CD4-positive, alpha-beta T cell treated with Interleukin-1 beta for 1 hour (primary cell): ENCODE data around the gene USP17L13.
"Not testable (repeated sequence)": the region's sequence is repeated elsewhere in the genome, so short reads cannot be mapped to it uniquely, and the experiment has no call there.

Source experiments
- DNase-seq, 2 donors: peaks; one replicate each; pipeline ENCODE4 v3.0.0-alpha.2; 2020 to 2022

Gene USP17L13, protein sequence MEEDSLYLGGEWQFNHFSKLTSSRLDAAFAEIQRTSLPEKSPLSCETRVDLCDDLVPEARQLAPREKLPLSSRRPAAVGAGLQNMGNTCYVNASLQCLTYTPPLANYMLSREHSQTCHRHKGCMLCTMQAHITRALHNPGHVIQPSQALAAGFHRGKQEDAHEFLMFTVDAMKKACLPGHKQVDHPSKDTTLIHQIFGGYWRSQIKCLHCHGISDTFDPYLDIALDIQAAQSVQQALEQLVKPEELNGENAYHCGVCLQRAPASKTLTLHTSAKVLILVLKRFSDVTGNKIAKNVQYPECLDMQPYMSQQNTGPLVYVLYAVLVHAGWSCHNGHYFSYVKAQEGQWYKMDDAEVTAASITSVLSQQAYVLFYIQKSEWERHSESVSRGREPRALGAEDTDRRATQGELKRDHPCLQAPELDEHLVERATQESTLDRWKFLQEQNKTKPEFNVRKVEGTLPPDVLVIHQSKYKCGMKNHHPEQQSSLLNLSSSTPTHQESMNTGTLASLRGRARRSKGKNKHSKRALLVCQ

DNA sequence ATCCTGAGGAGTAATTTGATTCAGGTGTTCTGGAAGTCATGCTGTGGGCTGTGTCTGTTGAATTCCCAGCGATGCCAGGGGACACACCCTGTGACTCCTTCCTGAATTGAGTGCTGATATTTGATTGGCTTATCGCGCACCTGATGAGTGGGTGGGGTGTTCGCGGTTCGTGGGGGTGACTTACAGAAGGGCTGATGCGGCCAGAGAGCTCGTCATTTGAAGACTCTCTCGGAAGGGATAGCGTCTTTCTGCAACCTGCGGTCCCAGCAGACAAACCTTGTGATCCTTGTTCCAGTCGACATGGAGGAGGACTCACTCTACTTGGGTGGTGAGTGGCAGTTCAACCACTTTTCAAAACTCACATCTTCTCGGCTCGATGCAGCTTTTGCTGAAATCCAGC is at the start of gene USP17L13:
Gene USP17L13, plus strand, starts transcription at position 301 of the 400 bp plus-strand sequence. Its CDS starts 0 bp downstream, at position 301.
- not testable (repeated sequence) for DNase-seq

DNA sequence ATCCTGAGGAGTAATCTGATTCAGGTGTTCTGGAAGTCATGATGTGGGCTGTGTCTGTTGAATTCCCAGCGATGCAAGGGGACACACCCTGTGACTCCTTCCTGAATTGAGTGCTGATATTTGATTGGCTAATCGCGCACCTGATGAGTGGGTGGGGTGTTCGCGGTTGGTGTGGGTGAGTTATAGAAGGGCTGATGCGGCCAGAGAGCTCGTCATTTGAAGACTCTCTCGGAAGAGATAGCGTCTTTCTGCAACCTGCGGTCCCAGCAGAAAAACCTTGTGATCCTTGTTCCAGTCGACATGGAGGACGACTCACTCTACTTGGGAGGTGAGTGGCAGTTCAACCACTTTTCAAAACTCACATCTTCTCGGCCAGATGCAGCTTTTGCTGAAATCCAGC is 14.3 kb upstream of the USP17L13 start, which contains the start of gene USP17L10:
Gene USP17L10, plus strand, starts transcription at position 301 of the 400 bp plus-strand sequence. Its CDS starts 0 bp downstream, at position 301.
- DNase-seq = not testable (repeated sequence)

DNA sequence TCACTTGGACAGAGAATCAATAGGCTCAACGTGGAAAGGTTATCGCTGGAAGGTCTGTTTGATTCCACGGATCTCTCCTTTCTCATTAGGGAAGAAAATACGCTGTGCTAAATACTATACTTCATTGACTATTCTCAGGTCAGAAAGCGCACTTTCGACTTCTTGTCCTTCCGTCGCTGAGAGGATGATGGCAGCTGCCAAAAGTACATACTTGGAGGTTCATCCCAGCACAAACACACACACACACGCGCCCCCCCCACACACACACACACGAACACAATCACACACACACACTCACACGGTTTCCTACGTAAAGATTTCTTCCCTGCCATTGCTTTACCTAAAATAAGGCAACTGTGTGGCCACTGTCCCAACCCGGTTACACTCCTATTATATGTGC is 10.0 kb upstream of the USP17L13 start:
- not testable (repeated sequence) for DNase-seq

DNA sequence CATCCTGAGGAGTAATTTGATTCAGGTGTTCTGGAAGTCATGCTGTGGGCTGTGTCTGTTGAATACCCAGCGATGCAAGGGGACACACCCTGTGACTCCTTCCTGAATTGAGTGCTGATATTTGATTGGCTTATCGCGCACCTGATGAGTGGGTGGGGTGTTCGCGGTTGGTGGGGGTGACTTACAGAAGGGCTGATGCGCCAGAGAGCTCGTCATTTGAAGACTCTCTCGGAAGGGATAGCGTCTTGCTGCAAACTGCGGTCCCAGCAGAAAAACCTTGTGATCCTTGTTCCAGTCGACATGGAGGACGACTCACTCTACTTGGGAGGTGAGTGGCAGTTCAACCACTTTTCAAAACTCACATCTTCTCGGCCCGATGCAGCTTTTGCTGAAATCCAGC is 9.6 kb upstream of the USP17L13 start, which contains the start of gene USP17L11:
Gene USP17L11, plus strand, starts transcription at position 301 of the 400 bp plus-strand sequence. Its CDS starts 0 bp downstream, at position 301.
- not testable (repeated sequence) for DNase-seq

- DNase-seq = not testable (repeated sequence)
These were observed 4.8 kb upstream of the USP17L13 start, which contains the start of gene USP17L12 for GRCh38 chr4:9219852-9220251. Gene USP17L12, plus strand, starts transcription at chr4:9220152. Its CDS starts 0 bp downstream, at chr4:9220152.

DNA sequence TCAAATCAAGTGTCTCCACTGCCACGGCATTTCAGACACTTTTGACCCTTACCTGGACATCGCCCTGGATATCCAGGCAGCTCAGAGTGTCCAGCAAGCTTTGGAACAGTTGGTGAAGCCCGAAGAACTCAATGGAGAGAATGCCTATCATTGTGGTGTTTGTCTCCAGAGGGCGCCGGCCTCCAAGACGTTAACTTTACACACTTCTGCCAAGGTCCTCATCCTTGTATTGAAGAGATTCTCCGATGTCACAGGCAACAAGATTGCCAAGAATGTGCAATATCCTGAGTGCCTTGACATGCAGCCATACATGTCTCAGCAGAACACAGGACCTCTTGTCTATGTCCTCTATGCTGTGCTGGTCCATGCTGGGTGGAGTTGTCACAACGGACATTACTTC is 5.6 kb downstream of the USP17L13 start:
- DNase-seq = not testable (repeated sequence)

GRCh38 chr4:9234085-9234484 is 9.4 kb downstream of the USP17L13 start, which contains the start of gene USP17L15:
Gene USP17L15, plus strand, starts transcription at chr4:9234385. Its CDS starts 0 bp downstream, at chr4:9234385.
- DNase-seq = not testable (repeated sequence)

DNA sequence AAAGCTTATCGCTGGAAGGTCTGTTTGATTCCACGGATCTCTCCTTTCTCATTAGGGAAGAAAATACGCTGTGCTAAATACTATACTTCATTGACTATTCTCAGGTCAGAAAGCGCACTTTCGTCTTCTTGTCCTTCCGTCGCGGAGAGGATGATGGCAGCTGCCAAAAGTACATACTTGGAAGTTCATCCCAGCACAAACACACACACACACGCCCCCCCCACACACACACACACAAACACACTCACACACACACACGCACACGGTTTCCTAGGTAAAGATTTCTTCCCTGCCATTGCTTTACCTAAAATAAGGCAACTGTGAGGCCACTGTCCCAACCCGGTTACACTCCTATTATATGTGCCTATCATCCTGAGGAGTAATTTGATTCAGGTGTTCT is 13.8 kb downstream of the USP17L13 start:
- not testable (repeated sequence) for DNase-seq

DNA sequence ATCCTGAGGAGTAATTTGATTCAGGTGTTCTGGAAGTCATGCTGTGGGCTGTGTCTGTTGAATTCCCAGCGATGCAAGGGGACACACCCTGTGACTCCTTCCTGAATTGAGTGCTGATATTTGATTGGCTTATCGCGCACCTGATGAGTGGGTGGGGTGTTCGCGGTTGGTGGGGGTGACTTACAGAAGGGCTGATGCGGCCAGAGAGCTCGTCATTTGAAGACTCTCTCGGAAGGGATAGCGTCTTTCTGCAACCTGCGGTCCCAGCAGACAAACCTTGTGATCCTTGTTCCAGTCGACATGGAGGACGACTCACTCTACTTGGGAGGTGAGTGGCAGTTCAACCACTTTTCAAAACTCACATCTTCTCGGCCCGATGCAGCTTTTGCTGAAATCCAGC is 18.9 kb downstream of the USP17L13 start, which contains the start of gene USP17L17:
Gene USP17L17, plus strand, starts transcription at position 301 of the 400 bp plus-strand sequence. Its CDS starts 0 bp downstream, at position 301.
- not testable (repeated sequence) for DNase-seq

- not testable (repeated sequence) for DNase-seq
These were observed 23.4 kb downstream of the USP17L13 start, which contains the start of gene USP17L18 for GRCh38 chr4:9247953-9248680. Gene USP17L18, plus strand, starts transcription at chr4:9248630. Its CDS starts 0 bp downstream, at chr4:9248630.

DNA sequence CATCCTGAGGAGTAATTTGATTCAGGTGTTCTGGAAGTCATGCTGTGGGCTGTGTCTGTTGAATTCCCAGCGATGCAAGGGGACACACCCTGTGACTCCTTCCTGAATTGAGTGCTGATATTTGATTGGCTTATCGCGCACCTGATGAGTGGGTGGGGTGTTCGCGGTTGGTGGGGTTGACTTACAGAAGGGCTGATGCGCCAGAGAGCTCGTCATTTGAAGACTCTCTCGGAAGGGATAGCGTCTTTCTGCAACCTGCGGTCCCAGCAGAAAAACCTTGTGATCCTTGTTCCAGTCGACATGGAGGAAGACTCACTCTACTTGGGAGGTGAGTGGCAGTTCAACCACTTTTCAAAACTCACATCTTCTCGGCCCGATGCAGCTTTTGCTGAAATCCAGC is 28.4 kb downstream of the USP17L13 start, which contains the start of gene USP17L19:
Gene USP17L19, plus strand, starts transcription at position 301 of the 400 bp plus-strand sequence. Its CDS starts 0 bp downstream, at position 301.
- not testable (repeated sequence) for DNase-seq

DNA sequence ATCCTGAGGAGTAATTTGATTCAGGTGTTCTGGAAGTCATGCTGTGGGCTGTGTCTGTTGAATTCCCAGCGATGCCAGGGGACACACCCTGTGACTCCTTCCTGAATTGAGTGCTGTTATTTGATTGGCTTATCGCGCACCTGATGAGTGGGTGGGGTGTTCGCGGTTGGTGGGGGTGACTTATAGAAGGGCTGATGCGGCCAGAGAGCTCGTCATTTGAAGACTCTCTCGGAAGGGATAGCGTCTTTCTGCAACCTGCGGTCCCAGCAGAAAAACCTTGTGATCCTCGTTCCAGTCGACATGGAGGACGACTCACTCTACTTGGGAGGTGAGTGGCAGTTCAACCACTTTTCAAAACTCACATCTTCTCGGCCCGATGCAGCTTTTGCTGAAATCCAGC is 33.1 kb downstream of the USP17L13 start, which contains the start of gene USP17L20:
Gene USP17L20, plus strand, starts transcription at position 301 of the 400 bp plus-strand sequence. Its CDS starts 0 bp downstream, at position 301.
- DNase-seq = not testable (repeated sequence)

- not testable (repeated sequence) for DNase-seq
These were observed 37.9 kb downstream of the USP17L13 start, which contains the start of gene USP17L21 for GRCh38 chr4:9262572-9262971. Gene USP17L21, plus strand, starts transcription at chr4:9262872. Its CDS starts 0 bp downstream, at chr4:9262872.

DNA sequence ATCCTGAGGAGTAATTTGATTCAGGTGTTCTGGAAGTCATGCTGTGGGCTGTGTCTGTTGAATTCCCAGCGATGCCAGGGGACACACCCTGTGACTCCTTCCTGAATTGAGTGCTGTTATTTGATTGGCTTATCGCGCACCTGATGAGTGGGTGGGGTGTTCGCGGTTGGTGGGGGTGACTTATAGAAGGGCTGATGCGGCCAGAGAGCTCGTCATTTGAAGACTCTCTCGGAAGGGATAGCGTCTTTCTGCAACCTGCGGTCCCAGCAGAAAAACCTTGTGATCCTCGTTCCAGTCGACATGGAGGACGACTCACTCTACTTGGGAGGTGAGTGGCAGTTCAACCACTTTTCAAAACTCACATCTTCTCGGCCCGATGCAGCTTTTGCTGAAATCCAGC is 42.6 kb downstream of the USP17L13 start, which contains the start of gene USP17L22:
Gene USP17L22, plus strand, starts transcription at position 301 of the 400 bp plus-strand sequence. Its CDS starts 0 bp downstream, at position 301.
- DNase-seq = not testable (repeated sequence)

- DNase-seq = not testable (repeated sequence)
These were observed 47.0 kb downstream of the USP17L13 start for GRCh38 chr4:9271719-9272118.
